ENCODE measurements around the gene DLL4. TPM values are rescaled to one million over a fixed set of nuclear protein-coding genes. Genes with fewer than 3 reads are reported as not detected.

The DLL4 gene
- total and polyA plus RNA-seq, 2 donors (not counting 1 experiment from before 2014, with no cell fraction given) = 0.07 to 0.30 TPM

DNA sequence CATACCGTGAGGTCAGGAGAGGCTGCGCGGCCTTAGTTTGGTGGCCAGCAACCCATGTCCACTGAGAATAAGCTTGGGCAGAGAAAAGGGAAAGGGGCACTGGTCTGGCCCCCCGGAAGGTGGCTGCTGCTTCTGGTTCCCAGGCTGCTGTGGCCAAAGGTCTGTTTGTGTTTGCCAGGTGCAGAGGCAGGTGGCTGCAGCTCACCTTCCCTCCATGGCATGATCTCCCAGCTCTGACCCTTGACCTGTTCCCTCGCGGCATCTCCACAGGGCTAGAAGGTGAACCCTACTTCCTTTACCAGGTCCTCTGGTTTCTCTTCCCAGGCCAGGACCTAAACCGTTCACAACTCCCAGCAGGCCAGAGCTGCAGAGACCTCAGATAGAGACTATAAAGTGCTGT, 21.0 kb upstream of the DLL4 start:
- H3K4me1 Mint-ChIP-seq = peaks cover 39% of the 10 kb centered on the region
- peak overlapping the region; percentile 93 for H3K4me3 Mint-ChIP-seq
- H3K4me1 ChIP-seq (ENCODE audit: control insufficient read depth in 2 of 2, insufficient read depth in 2 of 2, low read length in 2 of 2) = peaks cover 24 to 51% of the 10 kb centered on the region in 2 donors

More for the DNA sequence above, 21.0 kb upstream of the DLL4 start:
- Histone ChIP-seq H4K20me1 (ENCODE audit: control insufficient read depth, insufficient read depth, low read length, poor library complexity, severe bottlenecking) (peaks cover 3% of the 10 kb centered on the region), H3K27me3 (replicated peaks in 1 of 4; ENCODE audit: control extremely low read depth in 1 of 4, control insufficient read depth in 3 of 4, insufficient read depth in 4 of 4, low read length in 3 of 4) (no peaks in the 10 kb centered on the region), H3K36me3 (replicated peaks in 1 of 2; ENCODE audit: control extremely low read depth in 1 of 2, control insufficient read depth in 1 of 2, extremely low read depth in 1 of 2, insufficient read depth in 2 of 2, low read length in 1 of 2) (peaks cover 0 to 7% of the 10 kb centered on the region in 2 experiments), H3K4me2 (replicated peaks; ENCODE audit: low read depth, low read length, poor library complexity, severe bottlenecking) (no peak overlapping the region), H2AFZ (ENCODE audit: insufficient read depth, low read depth, low read length, poor library complexity, severe bottlenecking) (peak overlapping the region; percentile 73), H3K27ac (ENCODE audit: low read length in 2 of 2) (peak overlapping the region; percentile 98 to 99), H3K9me3 (ENCODE audit: control extremely low read depth in 1 of 3, control insufficient read depth in 2 of 3, insufficient read depth in 1 of 3, low read length in 2 of 3) (no peaks in the 10 kb centered on the region), H3K9ac (ENCODE audit: low read length) (no peak overlapping the region), H3K79me2 (ENCODE audit: control insufficient read depth, insufficient read depth, low read length) (no peaks in the 10 kb centered on the region), H3K4me3 (ENCODE audit: control extremely low read depth in 1 of 5, extremely low read depth in 1 of 5, insufficient read depth in 1 of 5, low read depth in 2 of 5, low read length in 4 of 5) (no peak overlapping the region)
- intact Hi-C loops (cut with micrococcal nuclease) = loop anchor here (10.0 kb wide), 3 partner anchors 507 to 987 kb away; partner anchors contain the start of genes MGA, RTF1 and SPTBN5
- POLR2A ChIA-PET = interaction anchor here (2.0 to 3.5 kb wide), 2 partner anchors 13 to 323 kb away, joined by 5 to 28 read pairs; partner anchors contain the start of genes CHP1, EXD1 and VPS18
- TF ChIP-seq, protein P1, sequence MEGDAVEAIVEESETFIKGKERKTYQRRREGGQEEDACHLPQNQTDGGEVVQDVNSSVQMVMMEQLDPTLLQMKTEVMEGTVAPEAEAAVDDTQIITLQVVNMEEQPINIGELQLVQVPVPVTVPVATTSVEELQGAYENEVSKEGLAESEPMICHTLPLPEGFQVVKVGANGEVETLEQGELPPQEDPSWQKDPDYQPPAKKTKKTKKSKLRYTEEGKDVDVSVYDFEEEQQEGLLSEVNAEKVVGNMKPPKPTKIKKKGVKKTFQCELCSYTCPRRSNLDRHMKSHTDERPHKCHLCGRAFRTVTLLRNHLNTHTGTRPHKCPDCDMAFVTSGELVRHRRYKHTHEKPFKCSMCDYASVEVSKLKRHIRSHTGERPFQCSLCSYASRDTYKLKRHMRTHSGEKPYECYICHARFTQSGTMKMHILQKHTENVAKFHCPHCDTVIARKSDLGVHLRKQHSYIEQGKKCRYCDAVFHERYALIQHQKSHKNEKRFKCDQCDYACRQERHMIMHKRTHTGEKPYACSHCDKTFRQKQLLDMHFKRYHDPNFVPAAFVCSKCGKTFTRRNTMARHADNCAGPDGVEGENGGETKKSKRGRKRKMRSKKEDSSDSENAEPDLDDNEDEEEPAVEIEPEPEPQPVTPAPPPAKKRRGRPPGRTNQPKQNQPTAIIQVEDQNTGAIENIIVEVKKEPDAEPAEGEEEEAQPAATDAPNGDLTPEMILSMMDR (IDR thresholded peaks at IDR 0.05) = no peak
- no peak for TF ChIP-seq EZH2 (IDR thresholded peaks at IDR 0.05; ENCODE audit: borderline replicate concordance, insufficient read depth, low read depth, low read length, poor library complexity, severe bottlenecking)
- WGBS (ENCODE audit: insufficient coverage) = 90% methylated on average over 3 of the region's 7 CpGs
- H3K27me3 Mint-ChIP-seq = no peaks in the 10 kb centered on the region
- CTCF ChIA-PET = interaction anchor here (1.0 to 9.5 kb wide), 6 partner anchors 15 to 323 kb away, joined by 3 to 176 read pairs (median 76); partner anchors contain the start of genes CHP1, DLL4 and VPS18
- peak overlapping the region; percentile 98 for H3K27ac Mint-ChIP-seq
- DNase-seq (no peak), ATAC-seq (ENCODE audit: low read depth) (no peak)
- H3K9me3 Mint-ChIP-seq (ENCODE audit: insufficient read depth) = no peaks in the 10 kb centered on the region
